Activated T-cell treated with anti-CD3 and anti-CD28 coated beads for 24 hours (primary cell): ENCODE data around the gene PSMD13.
A peak's percentile ranks its signal among the peaks of the same experiment; 100 is the strongest.

Experiments
- DNase-seq: peaks from one replicate; pipeline ENCODE4 v3.0.0-alpha.2; 2020; ENCODE audit warnings: low read depth

Gene PSMD13

DNA sequence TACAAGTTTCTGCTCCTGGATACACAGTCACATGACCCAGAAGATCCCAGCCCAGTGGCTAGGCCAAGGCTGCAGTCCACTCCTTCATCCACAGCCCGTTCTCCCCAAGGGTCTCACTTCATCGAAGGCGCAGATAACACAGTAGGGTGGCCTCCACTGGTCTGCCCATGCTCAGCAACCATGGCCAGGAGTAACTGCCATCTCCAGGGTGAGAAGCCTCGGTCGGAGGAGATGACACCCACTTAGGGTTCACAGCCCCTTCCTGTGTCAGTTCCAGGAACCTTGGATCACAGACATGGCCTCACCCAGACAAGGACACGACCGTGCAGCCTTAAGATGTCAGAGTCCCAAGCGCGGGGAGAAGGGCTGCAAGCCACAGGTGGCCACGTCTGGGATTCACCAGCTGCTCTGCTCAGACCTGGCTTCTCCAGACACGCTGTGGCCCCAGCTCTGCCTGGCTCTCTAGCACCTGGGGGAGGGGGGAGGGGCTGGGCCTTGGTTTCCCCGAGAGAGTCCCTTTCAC is 32.1 kb upstream of the PSMD13 start:
- DNase-seq = no peak

DNA sequence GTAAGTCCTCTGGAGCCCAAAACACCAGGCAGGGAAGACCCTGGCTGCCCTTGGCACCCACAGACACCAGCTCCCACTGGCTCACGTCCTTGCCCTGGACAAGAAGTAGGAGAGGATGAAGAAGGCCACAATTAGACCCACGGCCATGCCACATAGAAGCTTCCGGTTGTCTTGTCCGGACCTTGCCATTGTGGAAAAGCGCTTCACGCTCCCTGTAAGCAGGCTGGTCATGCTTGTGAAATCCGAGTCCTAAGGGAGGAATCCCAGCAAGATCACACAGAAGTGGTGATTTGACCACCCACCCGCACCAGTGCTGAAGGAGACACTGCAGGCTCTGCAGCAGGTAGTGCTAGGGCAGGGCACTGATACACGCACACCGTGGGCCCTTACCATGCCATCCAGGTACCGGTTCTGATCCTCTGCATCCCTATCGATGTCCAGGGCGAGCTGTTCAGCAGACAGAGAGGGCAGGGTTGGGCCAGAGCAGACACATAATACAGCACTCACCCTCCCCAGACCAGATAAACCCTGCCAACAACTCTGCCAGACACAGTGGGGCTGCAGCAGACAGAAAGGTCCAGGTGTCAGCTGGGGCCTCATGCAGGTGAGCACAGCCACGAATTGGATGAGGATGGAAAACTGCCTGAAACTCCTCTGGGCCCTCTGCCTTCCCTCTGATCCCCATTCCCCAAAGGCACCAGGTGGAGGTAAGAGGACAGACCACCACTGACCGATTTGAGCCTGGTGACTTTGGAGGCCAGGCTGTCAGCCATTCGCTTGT is 31.4 kb upstream of the PSMD13 start:
- no peak for DNase-seq

DNA sequence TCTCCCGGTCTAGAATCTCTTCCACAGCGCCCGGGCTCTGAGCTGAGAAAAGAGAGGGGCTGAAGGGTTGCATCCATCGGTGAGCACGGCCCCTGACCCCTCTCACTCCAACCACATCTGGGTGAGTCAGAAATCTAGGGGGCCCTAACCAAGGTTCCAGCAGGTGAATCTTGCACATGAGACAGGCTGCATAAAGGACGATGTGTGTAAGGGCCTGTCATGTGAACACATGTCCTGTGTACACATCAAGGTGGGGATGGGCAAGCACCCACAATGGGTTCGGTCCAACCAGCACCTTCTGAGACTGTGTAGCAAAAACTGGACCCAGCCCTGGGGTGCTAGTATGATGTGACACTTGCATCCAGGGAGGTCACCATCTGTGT is 30.8 kb upstream of the PSMD13 start:
- no peak for DNase-seq

DNA sequence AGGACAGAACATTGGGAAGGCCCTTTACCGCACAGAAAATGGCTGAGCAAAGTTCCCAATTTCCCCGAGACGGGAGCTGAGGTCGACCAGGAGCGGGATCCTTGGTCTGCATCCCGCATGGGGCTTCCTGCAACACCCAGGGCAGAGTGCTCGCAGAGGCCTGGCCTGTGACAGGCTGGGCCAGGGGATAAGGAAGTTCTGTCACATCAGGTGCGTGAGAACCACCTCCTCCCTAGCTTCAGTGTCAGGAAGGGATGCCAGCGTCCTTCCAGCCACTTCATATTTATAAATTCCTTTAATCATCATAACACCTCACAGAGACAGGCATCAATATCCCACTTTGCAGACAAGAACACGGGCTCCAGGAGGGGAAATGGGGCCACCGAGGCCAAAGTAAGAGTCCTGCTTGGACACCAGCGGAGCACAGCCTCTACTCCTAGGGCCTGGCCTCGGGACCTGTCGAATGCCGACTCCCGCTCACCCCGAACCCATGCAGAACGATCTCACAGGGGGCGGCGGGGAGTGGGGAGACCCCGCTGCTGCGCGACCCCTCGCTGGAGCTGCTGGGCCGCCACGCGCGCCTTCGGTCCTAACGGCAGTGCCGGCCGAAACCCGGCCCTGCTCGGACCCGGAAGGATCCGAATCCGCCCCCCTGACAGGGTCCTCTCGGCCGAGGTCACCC is 30.1 kb upstream of the PSMD13 start:
- DNase-seq = no peak

GRCh38 chr11:207208-207862 is 29.4 kb upstream of the PSMD13 start, which contains the start of the genes BET1L and RIC8A:
BET1L (minus strand) TSS chr11:207399; CDS start chr11:207321, 78 bp downstream.
RIC8A (plus strand) TSS chr11:207708; CDS start chr11:208855, 1,147 bp downstream.
- peak; percentile 95 for DNase-seq

- no peak for DNase-seq
These were observed 29.0 kb upstream of the PSMD13 start for GRCh38 chr11:207863-208180.

- peak; percentile 76 for DNase-seq
These were observed 28.4 kb upstream of the PSMD13 start for GRCh38 chr11:208181-208916.

GRCh38 chr11:208917-209260 is 27.9 kb upstream of the PSMD13 start:
- DNase-seq = no peak

DNA sequence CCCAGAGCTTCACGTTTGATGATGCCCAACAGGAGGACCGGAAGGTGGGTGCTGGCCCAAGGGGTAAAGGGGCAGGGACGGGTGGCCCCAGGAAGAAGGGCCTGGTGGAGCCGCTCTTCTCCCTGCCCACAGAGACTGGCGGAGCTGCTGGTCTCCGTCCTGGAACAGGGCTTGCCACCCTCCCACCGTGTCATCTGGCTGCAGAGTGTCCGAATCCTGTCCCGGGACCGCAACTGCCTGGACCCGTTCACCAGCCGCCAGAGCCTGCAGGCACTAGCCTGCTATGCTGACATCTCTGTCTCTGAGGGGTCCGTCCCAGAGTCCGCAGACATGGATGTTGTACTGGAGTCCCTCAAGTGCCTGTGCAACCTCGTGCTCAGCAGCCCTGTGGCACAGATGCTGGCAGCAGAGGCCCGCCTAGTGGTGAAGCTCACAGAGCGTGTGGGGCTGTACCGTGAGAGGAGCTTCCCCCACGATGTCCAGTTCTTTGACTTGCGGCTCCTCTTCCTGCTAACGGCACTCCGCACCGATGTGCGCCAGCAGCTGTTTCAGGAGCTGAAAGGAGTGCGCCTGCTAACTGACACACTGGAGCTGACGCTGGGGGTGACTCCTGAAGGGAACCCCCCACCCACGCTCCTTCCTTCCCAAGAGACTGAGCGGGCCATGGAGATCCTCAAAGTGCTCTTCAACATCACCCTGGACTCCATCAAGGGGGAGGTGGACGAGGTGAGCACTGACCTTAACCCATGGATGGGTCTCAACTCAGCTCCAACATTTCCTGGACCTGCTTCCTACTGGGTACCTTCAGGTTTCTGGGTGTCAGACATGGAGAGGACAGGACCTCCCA is 27.3 kb upstream of the PSMD13 start:
- no peak for DNase-seq

GRCh38 chr11:210122-210802 is 26.5 kb upstream of the PSMD13 start:
- DNase-seq = no peak

DNA sequence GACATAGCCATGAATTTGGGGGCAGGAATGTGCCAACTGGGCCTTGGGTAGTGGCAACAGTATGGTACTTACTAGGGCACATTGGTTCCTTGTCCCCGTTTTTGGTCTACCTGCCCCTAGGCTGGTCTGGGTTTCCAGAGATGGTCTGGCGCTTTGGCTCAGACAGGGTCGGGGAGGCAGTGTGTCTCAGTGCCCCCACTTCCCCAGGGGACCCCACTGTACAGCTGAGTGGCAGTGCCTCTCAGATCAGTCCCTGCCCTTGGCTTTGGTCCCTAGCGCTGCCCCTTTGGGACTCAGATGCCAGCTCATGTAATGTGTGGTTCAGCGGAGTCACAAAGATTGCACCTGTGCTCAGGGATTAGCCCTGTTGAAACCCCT is 26.0 kb upstream of the PSMD13 start:
- no peak for DNase-seq

DNA sequence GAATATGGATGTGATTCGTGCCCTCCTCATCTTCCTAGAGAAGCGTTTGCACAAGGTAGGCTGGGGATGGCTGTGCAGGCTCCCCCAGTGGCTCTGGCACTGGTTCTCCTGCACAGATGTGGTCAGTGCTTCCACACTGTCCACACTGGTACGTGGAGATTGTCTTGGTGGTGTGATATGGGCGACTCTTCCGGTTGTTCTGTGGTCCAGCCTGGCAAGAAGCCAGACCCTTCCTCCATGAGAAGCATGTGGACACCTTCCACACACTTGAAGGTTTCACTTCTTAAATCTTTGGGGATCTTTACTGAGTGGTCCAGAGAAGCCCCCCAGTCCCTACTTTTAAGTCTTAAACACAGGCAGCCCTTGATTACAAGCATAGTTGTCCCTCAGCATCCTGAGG is 25.5 kb upstream of the PSMD13 start:
- DNase-seq = no peak

DNA sequence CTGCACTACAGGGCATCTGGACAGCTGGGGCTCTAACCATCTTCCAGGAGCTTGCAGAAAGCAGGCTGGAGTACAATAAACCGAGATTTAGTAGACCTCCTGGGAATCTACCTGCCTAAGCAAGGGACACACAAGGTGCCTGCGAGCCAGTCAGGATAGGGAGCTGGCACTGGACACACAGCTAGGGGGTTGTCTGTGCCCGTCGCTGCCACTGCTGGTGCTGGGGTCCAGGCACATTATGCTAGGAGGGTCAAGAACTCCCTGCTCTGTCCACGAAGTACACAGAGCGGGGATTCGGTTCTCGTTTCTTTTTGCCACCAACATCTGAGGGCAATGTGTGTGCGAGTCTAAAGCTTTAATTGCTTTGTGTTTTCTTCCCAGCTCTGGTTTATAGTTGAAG is 25.0 kb upstream of the PSMD13 start:
- DNase-seq = no peak

GRCh38 chr11:212150-213100 is 24.4 kb upstream of the PSMD13 start:
- DNase-seq = no peak

- no peak for DNase-seq
These were observed 23.7 kb upstream of the PSMD13 start for GRCh38 chr11:213111-213510.

GRCh38 chr11:214083-214482 is 22.7 kb upstream of the PSMD13 start:
- no peak for DNase-seq

- DNase-seq = no peak
These were observed 21.2 kb upstream of the PSMD13 start for GRCh38 chr11:215581-216037.

GRCh38 chr11:216081-216974 is 20.4 kb upstream of the PSMD13 start:
- no peak for DNase-seq

DNA sequence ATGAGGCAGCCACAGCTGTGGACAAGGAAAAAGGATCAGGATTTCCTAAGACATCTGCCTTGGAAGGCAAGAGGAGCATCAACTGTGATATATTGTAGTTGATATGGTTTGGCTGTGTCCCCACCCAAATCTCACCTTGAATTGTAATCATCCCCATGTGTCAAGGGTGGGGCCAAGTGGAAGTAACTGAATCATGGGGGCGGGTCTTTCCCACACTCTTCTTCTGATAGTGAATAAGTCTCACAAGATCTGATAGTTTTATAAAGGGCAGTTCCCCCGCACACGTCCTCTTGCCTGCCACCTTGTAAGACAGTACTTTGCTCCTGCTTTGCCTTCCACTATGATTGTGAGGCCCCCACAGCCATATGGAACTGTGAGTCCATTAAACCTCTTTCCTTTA is 19.1 kb upstream of the PSMD13 start:
- no peak for DNase-seq
